B cell (primary cell): ENCODE measurements around the gene EVPL. TPM values are rescaled to one million over a fixed set of nuclear protein-coding genes. Genes with fewer than 3 reads are reported as not detected.

ENCODE experiments used
- ATAC-seq: fragments of 200-7000 bp; cut with Tn5 transposase; one replicate; pipeline ENCODE4 v1.10.0; 2021; ENCODE audit warnings: low read depth, mild to moderate bottlenecking, moderate number of reproducible peaks, moderate library complexity
- CTCF ChIA-PET: fragments of 350-600 bp; sonication (Branson Sonifier 250); formaldehyde crosslinking; loops from one replicate; lab custom pipeline; 2021; ENCODE audit warnings: antibody characterized with exemption, inconsistent platforms; lab: Charles Lee
- POLR2A ChIA-PET: fragments of 350-600 bp; sonication (Branson Sonifier 250); formaldehyde crosslinking; loops from one replicate; lab custom pipeline; 2021; ENCODE audit warnings: antibody characterized with exemption; lab: Charles Lee
- DNase-seq: peaks from one replicate; pipeline ENCODE4 v3.0.0; 2013
- H2AFZ ChIP-seq: 2 replicates; pipeline ENCODE4 v1.6.1; 2012; ENCODE audit warnings: mild to moderate bottlenecking, low read depth, low read length; ENCODE audit not compliant: insufficient read depth, poor library complexity, severe bottlenecking
- H3K27ac ChIP-seq, 2 donors: 1 replicate in 1 of 2; 2 replicates in 1 of 2; pipeline ENCODE4 v1.5.1; 2012 to 2013; ENCODE audit warnings: low read length in 2 of 2, mild to moderate bottlenecking in 2 of 2, moderate library complexity in 1 of 2
- H3K27me3 ChIP-seq, 4 experiments: fragments of 200-600 bp in 1 of 4; sonication (generic) in 1 of 4; replicated peaks in 1 of 4; 1 replicate in 2 of 4; 2 replicates in 2 of 4; pipeline versions ENCODE4 v1.6.1 to v1.7.0; 2013 to 2016; ENCODE audit warnings: low read length in 3 of 4, mild to moderate bottlenecking in 2 of 4, mixed read lengths in 1 of 4, moderate library complexity in 1 of 4; ENCODE audit not compliant: insufficient read depth in 4 of 4, control insufficient read depth in 3 of 4; ENCODE audit errors: control extremely low read depth in 1 of 4
- H3K36me3 ChIP-seq, 2 experiments: replicated peaks in 1 of 2; 1 replicate in 1 of 2; 2 replicates in 1 of 2; pipeline versions ENCODE4 v1.6.1 to v1.7.1; 2013; ENCODE audit warnings: low read length in 1 of 2; ENCODE audit not compliant: insufficient read depth in 2 of 2, control insufficient read depth in 1 of 2; ENCODE audit errors: control extremely low read depth in 1 of 2, extremely low read depth in 1 of 2
- H3K4me1 ChIP-seq, 2 donors: fragments of 200-600 bp in 1 of 2; sonication (generic) in 1 of 2; 1 replicate in 1 of 2; 2 replicates in 1 of 2; pipeline versions ENCODE4 v1.5.1 to v1.6.1; 2013 to 2017; ENCODE audit warnings: low read length in 2 of 2; ENCODE audit not compliant: control insufficient read depth in 2 of 2, insufficient read depth in 2 of 2
- H3K4me2 ChIP-seq: replicated peaks from 2 replicates; pipeline ENCODE3; 2012; ENCODE audit warnings: mild to moderate bottlenecking, low read depth, low read length; ENCODE audit not compliant: poor library complexity, severe bottlenecking
- H3K4me3 ChIP-seq, 5 experiments: fragments of 200-600 bp in 1 of 5; sonication (generic) in 1 of 5; 1 replicate in 3 of 5; 2 replicates in 2 of 5; pipeline versions ENCODE4 v1.5.1 to v1.7.0; 2011 to 2016; ENCODE audit warnings: low read length in 4 of 5, mild to moderate bottlenecking in 4 of 5, low read depth in 2 of 5, control low read depth in 1 of 5, moderate library complexity in 1 of 5; ENCODE audit not compliant: insufficient read depth in 1 of 5; ENCODE audit errors: control extremely low read depth in 1 of 5, extremely low read depth in 1 of 5
- H3K79me2 ChIP-seq: fragments of 200-600 bp; sonication (generic); one replicate; pipeline ENCODE4 v1.6.0; 2016; ENCODE audit warnings: low read length; ENCODE audit not compliant: control insufficient read depth, insufficient read depth
- H3K9ac ChIP-seq: fragments of 200-600 bp; sonication (generic); 2 replicates; pipeline ENCODE4 v1.6.1; 2017; ENCODE audit warnings: mild to moderate bottlenecking, low read length, moderate library complexity
- H3K9me3 ChIP-seq, 3 donors: one replicate each; pipeline versions ENCODE4 v1.6.1 to v1.7.1; 2013; ENCODE audit warnings: low read length in 2 of 3; ENCODE audit not compliant: control insufficient read depth in 2 of 3, insufficient read depth in 1 of 3; ENCODE audit errors: control extremely low read depth in 1 of 3
- H4K20me1 ChIP-seq: 2 replicates; pipeline ENCODE4 v1.6.0; 2012; ENCODE audit warnings: mild to moderate bottlenecking, low read length; ENCODE audit not compliant: insufficient read depth, control insufficient read depth, poor library complexity, severe bottlenecking
- H3K27ac Mint-ChIP-seq: one replicate; pipeline ENCODE4 v1.8.0; 2021; ENCODE audit warnings: mixed read lengths
- H3K27me3 Mint-ChIP-seq: one replicate; pipeline ENCODE4 v1.8.0; 2021; ENCODE audit warnings: mixed read lengths
- H3K4me1 Mint-ChIP-seq: one replicate; pipeline ENCODE4 v1.8.0; 2021; ENCODE audit warnings: mixed read lengths
- H3K4me3 Mint-ChIP-seq: one replicate; pipeline ENCODE4 v1.8.0; 2021; ENCODE audit warnings: mixed read lengths
- H3K9me3 Mint-ChIP-seq: one replicate; pipeline ENCODE4 v1.8.0; 2022; ENCODE audit warnings: mixed read lengths; ENCODE audit not compliant: insufficient read depth
- EZH2 ChIP-seq: IDR thresholded peaks from 2 replicates; pipeline ENCODE4 v1.6.1; 2012; ENCODE audit warnings: borderline replicate concordance, low read depth, mild to moderate bottlenecking, moderate library complexity, low read length; ENCODE audit not compliant: insufficient read depth, poor library complexity, severe bottlenecking
- WGBS: methylation state at CpG from one replicate; pipeline ENCODE4 v1.1.5; 2013; ENCODE audit warnings: missing lambda C conversion rate; ENCODE audit not compliant: insufficient coverage; 5-methylcytosine and 5-hydroxymethylcytosine counted together
- intact Hi-C: fragments of 100-400 bp; cut with micrococcal nuclease; formaldehyde crosslinking; loops from one replicate; pipeline ENCODE4 v1.10.0; 2022
- polyA plus RNA-seq: library from polyadenylated mRNA; depleted of rRNA; stranded (reverse); fragments of >200 nt; gene quantifications from 2 replicates; pipeline ENCODE4 v1.2.3, GENCODE V29; 2012
- total RNA-seq, 2 donors: library from RNA; stranded (reverse); fragments of 120-200 nt in 1 of 2; gene quantifications; 1 replicate in 1 of 2; 2 replicates in 1 of 2; pipeline versions ENCODE4 v1.2.3 to v1.2.4, GENCODE V29; 2013 to 2022
- TF ChIP-seq, protein P1 (sequence below): fragments of 200-600 bp; IDR thresholded peaks from one replicate; pipeline ENCODE4 v1.8.0; 2022; ENCODE audit warnings: antibody characterized with exemption, mild to moderate bottlenecking

The EVPL gene
- total and polyA plus RNA-seq, 2 donors (not counting 1 experiment from before 2014, with no cell fraction given) = not detected

DNA sequence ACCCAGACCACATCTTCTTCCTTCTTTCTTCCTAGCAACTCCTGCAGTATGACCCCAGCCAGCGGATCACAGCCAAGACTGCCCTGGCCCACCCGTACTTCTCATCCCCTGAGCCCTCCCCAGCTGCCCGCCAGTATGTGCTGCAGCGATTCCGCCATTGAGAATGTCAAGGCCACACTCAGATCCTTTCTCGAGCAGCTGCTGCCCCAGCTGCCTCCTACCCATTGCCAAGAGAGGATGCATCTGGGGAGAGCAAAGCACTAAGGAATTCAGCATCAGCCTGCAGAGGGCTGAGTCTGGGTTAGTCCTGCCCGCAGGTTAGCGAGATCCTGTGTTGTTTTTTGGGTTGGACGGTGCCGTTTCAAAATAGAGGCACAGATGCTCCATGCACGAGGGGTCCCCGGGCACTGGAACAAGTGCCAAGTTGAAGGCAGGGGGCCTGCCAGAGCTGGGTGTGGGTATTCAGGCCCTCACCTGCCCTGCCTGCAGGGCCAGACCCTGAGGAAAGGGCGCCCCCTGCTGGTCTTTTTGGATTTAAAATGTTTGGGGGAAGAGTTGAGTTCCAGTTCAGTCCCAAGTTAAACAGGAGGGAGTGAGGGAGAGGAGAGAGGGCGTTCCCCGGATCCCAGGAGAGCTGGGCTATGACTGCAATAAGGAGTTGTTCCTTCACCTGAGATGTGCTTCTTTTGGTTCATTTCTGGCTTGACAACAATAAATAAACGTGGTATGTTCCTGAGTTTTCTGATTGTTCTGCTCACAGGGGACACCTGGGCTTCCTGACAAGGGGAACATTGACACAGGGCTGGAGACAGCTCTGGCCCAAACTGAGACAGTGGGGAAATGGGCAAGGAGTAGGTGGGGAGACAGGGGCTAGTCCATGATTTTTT lies 21.6 kb downstream of the EVPL start:
- ChIA-PET CTCF (interaction anchor here (0.7 to 5.6 kb wide), 24 partner anchors 9 to 458 kb away, joined by 3 to 66 read pairs (median 4); partner anchors contain the start of genes ACOX1, GALK1, MRPL38 and TEN1), POLR2A (interaction anchor here (1.3 kb wide), 1 partner anchor 27 kb away, joined by 3 read pairs; the partner anchor contains the start of gene ACOX1)
- Histone ChIP-seq H3K27me3 (no peaks in the 10 kb centered on the region), H3K4me3 (no peak overlapping the region), H3K9me3 (no peaks in the 10 kb centered on the region), H4K20me1 (no peaks in the 10 kb centered on the region), H3K4me1 (peaks cover 0 to 3% of the 10 kb centered on the region in 2 donors), H3K79me2 (no peaks in the 10 kb centered on the region), H3K9ac (no peak overlapping the region), H3K4me2 (no peak overlapping the region), H3K36me3 (no peaks in the 10 kb centered on the region), H2AFZ (no peak overlapping the region), H3K27ac (no peak overlapping the region)
- Mint-ChIP-seq H3K4me1 (no peaks in the 10 kb centered on the region), H3K4me3 (no peak overlapping the region), H3K9me3 (no peaks in the 10 kb centered on the region), H3K27ac (peak overlapping the region; percentile 56), H3K27me3 (no peaks in the 10 kb centered on the region)
- DNase-seq = peak; percentile 85
- intact Hi-C loops = loop anchor here (1.0 to 10.0 kb wide), 4 partner anchors 26 to 251 kb away; partner anchors contain the start of genes ACOX1, FBF1, TEN1 and UNC13D
- no peak for TF ChIP-seq EZH2
- TF ChIP-seq, protein P1, sequence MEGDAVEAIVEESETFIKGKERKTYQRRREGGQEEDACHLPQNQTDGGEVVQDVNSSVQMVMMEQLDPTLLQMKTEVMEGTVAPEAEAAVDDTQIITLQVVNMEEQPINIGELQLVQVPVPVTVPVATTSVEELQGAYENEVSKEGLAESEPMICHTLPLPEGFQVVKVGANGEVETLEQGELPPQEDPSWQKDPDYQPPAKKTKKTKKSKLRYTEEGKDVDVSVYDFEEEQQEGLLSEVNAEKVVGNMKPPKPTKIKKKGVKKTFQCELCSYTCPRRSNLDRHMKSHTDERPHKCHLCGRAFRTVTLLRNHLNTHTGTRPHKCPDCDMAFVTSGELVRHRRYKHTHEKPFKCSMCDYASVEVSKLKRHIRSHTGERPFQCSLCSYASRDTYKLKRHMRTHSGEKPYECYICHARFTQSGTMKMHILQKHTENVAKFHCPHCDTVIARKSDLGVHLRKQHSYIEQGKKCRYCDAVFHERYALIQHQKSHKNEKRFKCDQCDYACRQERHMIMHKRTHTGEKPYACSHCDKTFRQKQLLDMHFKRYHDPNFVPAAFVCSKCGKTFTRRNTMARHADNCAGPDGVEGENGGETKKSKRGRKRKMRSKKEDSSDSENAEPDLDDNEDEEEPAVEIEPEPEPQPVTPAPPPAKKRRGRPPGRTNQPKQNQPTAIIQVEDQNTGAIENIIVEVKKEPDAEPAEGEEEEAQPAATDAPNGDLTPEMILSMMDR = peak; percentile 85
- 47% methylated on average over 16 of the region's 16 CpGs for WGBS
- ATAC-seq = peak; percentile 80
